Uterus (tissue), 2 donors: Measurements from ENCODE around the gene SRL.

ENCODE experiments used
- CTCF ChIP-seq, 4 experiments: fragments of 200-600 bp in 2 of 4; fragments of 450-650 bp in 2 of 4; sonication (generic) in 2 of 4; IDR thresholded peaks; one replicate each; pipeline ENCODE4 v1.5.1; 2016 to 2019; ENCODE audit warnings: antibody characterized with exemption in 4 of 4, mild to moderate bottlenecking in 2 of 4, moderate library complexity in 1 of 4
- POLR2A ChIP-seq, 2 donors: fragments of 450-650 bp; IDR thresholded peaks; one replicate each; pipeline ENCODE4 v1.6.1; 2016; ENCODE audit warnings: antibody characterized with exemption in 2 of 2, mild to moderate bottlenecking in 1 of 2, moderate library complexity in 1 of 2

GRCh38 chr16:4152267-4152666 is 89.6 kb downstream of the SRL start:
- TF ChIP-seq POLR2A (IDR thresholded peaks at IDR 0.05) (no peak), CTCF (IDR thresholded peaks at IDR 0.05) (no peak)
